IPS DF 4.7 (cell line): ENCODE results near the gene OR6Q1.
"Not testable (repeated sequence)": the region's sequence is repeated elsewhere in the genome, so short reads cannot be mapped to it uniquely, and the experiment has no call there.

Experiments used
- DNase-seq: peaks from one replicate; pipeline ENCODE4 v3.0.0-alpha.2; 2013; ENCODE audit warnings: low spot score; ENCODE audit errors: extremely low read depth

The OR6Q1 gene

GRCh38 chr11:58030653-58031052 is at the start of gene OR6Q1:
Gene OR6Q1, plus strand, starts transcription at chr11:58030953. Its CDS starts 0 bp downstream, at chr11:58030953.
- DNase-seq, result no peak

DNA sequence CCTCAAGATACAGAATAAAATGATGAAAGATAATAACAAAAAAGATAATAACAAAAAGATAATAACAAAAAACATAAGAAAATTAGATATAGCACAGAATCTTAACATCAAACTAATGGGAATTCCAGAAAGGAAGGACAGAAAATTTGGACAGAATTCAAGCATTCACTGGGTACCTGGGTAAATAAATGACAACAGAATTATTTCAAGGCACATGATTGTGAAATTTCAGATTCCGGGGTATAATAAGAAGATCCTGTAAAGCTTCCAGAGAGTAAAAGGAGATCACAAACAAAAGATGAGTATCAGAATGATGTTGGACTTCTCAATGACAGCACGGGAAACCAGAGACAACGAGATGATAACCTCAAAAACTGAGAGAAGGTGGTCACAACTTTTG is 49.2 kb upstream of the OR6Q1 start:
- DNase-seq, result no peak

- DNase-seq, result no peak
These were observed 48.0 kb upstream of the OR6Q1 start for GRCh38 chr11:57982776-57983175.

GRCh38 chr11:57983191-57983590 is 47.6 kb upstream of the OR6Q1 start:
- DNase-seq, result no peak

DNA sequence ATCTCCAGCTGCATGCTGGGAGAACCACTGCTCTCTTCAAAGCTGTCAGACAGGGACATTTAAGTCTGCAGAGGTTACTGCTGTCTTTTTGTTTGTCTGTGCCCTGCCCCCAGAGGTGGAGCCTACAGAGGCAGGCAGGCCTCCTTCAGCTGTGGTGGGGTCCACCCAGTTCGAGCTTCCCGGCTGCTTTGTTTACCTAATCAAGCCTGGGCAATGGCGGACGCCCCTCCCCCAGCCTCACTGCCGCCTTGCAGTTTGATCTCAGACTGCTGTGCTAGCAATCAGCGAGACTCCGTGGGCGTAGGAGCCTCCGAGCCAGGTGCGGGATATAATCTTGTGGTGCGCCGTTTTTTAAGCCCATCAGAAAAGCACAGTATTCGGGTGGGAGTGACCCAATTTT is 31.2 kb upstream of the OR6Q1 start:
- not testable (repeated sequence) for DNase-seq

GRCh38 chr11:58000021-58000420 is 30.7 kb upstream of the OR6Q1 start:
- DNase-seq, result not testable (repeated sequence)

GRCh38 chr11:58000699-58001098 is 30.1 kb upstream of the OR6Q1 start:
- DNase-seq, result no peak

DNA sequence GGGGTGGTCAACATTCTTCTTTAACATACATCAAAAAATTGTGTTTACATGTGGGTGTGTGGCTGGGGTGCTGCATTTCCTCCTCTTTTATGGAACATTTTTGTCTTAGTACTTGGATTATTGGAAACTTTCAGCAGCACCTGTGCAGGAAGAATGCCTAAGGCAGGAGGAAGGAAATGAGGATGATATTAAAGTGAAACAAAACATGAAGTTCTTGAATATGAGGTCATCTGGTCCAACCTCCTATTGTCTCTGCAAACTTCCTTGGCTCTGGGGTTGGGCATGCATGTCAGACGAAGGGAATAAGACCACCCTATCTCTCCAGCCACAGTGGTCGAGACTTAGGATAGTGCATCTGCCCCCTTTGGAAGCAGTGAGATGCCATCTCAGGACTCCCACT is 27.7 kb upstream of the OR6Q1 start:
- DNase-seq, result no peak

- DNase-seq, result no peak
These were observed 27.2 kb upstream of the OR6Q1 start for GRCh38 chr11:58003591-58003990.

DNA sequence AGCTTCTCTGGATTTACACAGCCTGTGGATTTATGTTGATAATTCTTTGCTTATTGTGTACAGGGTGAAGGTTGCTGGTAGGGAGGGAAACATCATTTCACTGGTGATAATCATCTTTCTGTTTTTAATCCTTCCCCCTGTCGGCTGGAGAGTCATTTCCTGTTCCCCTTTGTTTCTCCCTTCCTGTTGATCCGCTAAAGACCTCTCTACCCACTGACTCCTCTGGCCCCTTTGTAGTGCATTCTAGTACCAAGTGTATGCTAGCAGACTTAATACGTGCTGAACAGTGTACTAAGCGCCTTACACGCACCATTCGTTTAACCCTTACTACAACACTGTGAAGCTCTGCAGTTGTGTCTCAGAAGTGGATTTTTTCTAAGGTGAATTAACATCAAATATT is 26.1 kb upstream of the OR6Q1 start:
- no peak for DNase-seq

DNA sequence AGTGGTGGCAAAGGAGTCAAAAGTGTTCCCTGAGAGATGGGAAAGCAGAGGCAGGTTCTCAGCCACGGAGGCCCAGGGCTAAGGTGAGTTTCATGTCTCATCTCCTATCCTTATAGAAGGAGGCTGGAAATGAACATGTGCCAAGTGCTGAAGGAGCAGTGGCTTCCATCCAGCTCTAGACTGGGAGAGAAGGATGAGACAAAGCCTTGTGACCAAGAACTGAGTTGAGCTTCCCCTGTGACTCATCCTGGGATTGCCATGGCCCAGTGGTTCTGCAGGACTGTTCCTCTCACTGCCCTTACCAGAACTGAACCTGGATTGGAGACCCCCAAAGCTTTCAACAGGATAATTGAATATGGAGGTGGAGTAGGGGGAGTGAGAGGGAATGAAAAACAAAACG is 23.8 kb upstream of the OR6Q1 start:
- DNase-seq, result no peak

- no peak for DNase-seq
These were observed 19.0 kb upstream of the OR6Q1 start for GRCh38 chr11:58011771-58012170.

DNA sequence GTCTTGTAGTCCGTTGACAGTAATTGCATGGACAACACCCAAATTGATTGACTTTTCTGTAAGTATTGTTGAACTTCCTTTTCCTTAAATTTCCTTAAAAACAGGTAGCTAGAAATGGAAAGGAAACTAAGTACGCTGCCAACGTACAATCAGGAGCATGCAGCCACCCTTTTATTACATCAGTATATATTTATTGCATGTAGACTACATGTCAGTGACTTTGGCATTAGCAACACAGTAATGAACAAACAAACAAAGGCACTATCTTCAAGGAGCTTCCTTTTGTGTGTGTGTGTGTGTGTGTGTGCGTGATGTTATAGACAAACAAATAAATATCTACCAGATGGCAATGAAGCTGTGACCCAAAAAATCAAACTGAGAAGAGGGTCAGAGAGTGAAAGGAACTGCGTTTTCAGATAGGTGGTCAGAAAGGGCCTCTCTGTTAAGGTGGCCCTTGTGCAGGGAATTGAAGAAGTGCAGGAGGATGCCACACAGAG is 7.3 kb upstream of the OR6Q1 start, which contains the start of gene OR9Q1:
TSS of gene OR9Q1 (plus strand) at position 447 of the 497 bp plus-strand sequence. CDS start 155,564 bp downstream, outside the sequence.
- DNase-seq, result no peak

DNA sequence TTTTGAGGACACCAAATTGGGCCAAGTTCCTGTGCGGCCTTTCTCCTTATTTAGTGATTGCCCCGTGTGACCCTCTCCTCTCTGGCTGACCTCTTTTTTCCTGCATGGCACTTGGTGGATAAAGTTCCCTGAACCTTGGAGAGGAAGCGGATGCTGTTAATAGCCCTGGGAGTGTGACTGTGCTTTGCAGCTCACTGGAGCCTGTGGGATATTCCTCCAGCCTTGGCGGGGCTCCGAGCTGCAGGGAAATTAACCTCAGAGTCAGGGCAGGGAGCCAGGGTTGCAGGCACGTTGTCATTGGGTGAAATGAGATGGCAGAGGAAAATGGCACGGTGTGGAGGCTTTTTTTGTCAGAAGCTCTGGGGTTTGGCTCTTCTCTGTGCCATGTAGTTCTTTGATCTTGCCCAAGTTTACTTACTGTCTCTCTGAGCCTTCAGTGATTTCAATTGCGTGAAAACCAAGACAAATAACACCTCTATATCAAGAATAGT is 6.1 kb upstream of the OR6Q1 start:
- no peak for DNase-seq

- DNase-seq, result no peak
These were observed 3.4 kb upstream of the OR6Q1 start for GRCh38 chr11:58027341-58027740.

DNA sequence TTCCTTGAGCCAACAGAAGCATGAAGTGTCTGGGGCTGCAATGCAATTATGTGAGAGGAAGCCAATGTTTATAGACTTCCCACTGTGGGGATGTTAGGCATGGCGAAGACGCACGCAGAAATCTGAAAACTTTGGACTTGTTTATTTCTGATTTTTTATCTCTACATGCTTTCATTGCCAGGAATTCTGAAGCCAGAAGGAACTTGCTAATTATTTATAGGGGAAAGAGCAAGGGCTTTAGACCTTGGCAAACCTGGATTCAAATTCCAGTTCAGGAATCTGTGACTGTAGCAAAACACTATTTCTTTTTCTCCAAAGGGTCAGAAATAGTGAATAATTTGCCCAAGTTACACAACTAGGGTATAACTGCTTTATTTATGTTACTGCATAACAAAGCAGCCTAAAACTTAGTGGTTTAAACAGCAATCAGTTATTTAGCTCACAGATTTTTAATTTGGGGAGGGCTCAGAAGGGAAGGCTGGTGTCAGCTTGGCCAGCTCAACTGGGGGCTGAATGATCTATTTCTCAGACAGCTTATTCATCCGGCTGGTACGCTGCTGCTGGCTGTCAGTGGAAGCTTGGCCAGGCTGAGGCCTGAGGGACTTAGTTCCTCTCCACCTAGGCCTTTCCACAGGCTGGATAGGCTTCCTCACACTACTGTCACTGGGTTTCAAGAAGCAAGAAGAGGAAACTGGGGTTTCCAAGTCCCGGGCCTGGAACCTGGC is 1.9 kb upstream of the OR6Q1 start:
- DNase-seq, result no peak

DNA sequence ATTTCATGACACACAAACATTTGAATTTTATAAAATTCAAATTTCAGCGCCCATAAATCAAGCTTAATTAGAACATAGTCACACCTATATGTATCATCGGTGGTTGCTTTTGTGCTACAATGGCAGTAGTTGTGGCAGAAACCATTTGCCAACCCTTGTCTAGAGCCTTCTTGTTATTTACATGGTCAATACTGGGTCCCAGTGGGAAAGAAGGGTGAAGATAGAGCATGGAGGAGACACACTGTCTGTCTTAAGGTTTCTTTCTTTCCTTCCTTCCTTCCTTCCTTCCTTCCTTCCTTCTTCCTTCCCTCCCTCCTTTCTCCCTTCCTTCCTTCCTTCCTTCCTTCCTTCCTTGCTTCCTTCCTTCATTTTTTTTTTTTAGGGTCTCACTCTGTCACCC is 3.7 kb downstream of the OR6Q1 start:
- DNase-seq, result no peak

DNA sequence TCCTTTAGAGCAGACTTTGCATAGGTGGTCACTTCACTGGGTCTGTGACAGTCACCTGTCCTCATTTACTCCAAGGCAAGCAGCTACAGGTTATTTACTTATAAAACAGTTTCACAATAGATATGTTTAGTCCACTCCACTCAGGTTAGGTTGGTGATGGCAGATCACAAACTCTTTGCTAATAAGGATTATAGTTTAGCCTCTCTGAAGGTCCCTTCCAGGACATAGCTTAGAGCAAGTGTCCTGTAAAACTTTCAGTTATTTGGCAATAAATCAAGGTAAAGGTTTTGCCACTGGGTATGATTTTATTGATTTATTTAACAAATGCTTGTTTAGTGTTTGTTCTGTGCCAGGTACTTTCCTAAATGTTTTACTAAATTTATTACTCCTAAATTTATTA is 8.8 kb downstream of the OR6Q1 start:
- DNase-seq, result no peak

- no peak for DNase-seq
These were observed 12.6 kb downstream of the OR6Q1 start for GRCh38 chr11:58043379-58043778.

- DNase-seq, result no peak
These were observed 15.5 kb downstream of the OR6Q1 start for GRCh38 chr11:58046231-58046630.

DNA sequence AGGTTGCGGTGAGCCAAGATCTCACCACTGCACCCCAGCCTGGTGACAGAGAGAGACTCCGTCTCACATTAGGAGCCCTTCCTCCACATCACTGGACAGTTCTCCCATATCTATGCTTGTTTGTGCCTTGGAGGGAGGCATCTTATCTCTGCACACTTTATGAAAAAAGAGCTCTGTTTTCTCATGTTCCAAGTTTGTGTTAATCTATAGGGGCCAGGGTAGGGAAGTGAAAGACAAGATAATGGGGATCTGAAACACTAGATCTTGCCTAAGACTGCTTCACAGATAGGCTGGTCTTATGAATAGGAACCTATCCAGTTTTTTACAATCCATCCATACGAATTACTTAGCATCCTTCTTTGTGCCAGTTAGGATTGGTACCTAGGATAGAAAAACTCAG is 17.1 kb downstream of the OR6Q1 start:
- DNase-seq, result no peak

GRCh38 chr11:58055806-58056401 is 25.2 kb downstream of the OR6Q1 start:
- no peak for DNase-seq

- no peak for DNase-seq
These were observed 26.7 kb downstream of the OR6Q1 start for GRCh38 chr11:58057481-58057880.
